ENCODE data around the gene ANXA5.

DNA sequence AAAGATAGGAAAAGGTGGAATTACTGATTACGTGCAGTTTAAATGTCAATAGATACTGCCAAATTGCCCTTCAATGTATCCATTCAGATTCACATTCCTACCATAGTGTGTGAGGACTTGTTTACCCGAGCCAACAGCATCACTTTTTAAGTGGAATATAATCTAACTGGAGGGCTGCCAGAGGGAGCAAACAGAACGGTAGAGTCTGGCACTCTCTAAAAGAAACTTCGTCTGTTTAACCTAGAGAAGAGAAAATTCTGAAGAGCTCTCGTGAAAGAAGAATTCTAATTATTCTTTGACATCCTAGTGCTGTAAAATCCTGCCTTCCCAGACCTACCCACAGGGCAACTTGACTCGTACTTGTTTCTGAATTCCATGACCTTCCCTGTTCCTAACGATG, 45.0 kb upstream of the ANXA5 start:
- TF ChIP-seq, protein P1, sequence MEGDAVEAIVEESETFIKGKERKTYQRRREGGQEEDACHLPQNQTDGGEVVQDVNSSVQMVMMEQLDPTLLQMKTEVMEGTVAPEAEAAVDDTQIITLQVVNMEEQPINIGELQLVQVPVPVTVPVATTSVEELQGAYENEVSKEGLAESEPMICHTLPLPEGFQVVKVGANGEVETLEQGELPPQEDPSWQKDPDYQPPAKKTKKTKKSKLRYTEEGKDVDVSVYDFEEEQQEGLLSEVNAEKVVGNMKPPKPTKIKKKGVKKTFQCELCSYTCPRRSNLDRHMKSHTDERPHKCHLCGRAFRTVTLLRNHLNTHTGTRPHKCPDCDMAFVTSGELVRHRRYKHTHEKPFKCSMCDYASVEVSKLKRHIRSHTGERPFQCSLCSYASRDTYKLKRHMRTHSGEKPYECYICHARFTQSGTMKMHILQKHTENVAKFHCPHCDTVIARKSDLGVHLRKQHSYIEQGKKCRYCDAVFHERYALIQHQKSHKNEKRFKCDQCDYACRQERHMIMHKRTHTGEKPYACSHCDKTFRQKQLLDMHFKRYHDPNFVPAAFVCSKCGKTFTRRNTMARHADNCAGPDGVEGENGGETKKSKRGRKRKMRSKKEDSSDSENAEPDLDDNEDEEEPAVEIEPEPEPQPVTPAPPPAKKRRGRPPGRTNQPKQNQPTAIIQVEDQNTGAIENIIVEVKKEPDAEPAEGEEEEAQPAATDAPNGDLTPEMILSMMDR (IDR thresholded peaks at IDR 0.05; ENCODE audit: insufficient read depth, low read depth, low read length): no peak
- TF ChIP-seq EZH2 (IDR thresholded peaks at IDR 0.05; ENCODE audit: insufficient read depth, low read length): no peak
